Astrocyte (in vitro differentiated cells and primary cell): ENCODE results near the gene RMI2. TPM values are rescaled to one million over a fixed set of nuclear protein-coding genes. Genes with fewer than 3 reads are reported as not detected.

Experiments used
- DNase-seq: peaks from one replicate; pipeline ENCODE4 v3.0.0-alpha.2; 2010; ENCODE audit warnings: low read depth
- FAIRE-seq: peaks from 2 replicates; lab custom pipeline; 2011; peaks lifted over from hg19 to GRCh38; lab: Jason Lieb, UNC
- H2AFZ ChIP-seq: 2 replicates; pipeline ENCODE4 v1.6.0; 2012; ENCODE audit warnings: low read depth, low read length, inconsistent platforms
- H3K27ac ChIP-seq: 2 replicates; pipeline ENCODE4 v1.5.1; 2011; ENCODE audit warnings: low read depth, low read length, inconsistent platforms
- H3K27me3 ChIP-seq: 2 replicates; pipeline ENCODE4 v1.6.0; 2011; ENCODE audit warnings: low read length, inconsistent platforms; ENCODE audit not compliant: insufficient read depth
- H3K36me3 ChIP-seq: 2 replicates; pipeline ENCODE4 v1.5.1; 2011; ENCODE audit warnings: low read length, inconsistent platforms; ENCODE audit not compliant: insufficient read depth
- H3K4me1 ChIP-seq: 2 replicates; pipeline ENCODE4 v1.5.1; 2011; ENCODE audit warnings: low read length, inconsistent platforms; ENCODE audit not compliant: insufficient read depth
- H3K4me2 ChIP-seq: 2 replicates; pipeline ENCODE4 v1.6.0; 2012; ENCODE audit warnings: low read length, inconsistent platforms
- H3K4me3 ChIP-seq: 2 replicates; pipeline ENCODE4 v1.5.1; 2011; ENCODE audit warnings: low read depth, mild to moderate bottlenecking, low read length, inconsistent platforms; ENCODE audit not compliant: insufficient read depth
- H3K79me2 ChIP-seq: 2 replicates; pipeline ENCODE4 v1.6.0; 2012; ENCODE audit warnings: mild to moderate bottlenecking, low read length, inconsistent platforms; ENCODE audit not compliant: insufficient read depth
- H3K9ac ChIP-seq: 2 replicates; pipeline ENCODE4 v1.6.0; 2012; ENCODE audit warnings: mild to moderate bottlenecking, low read length, inconsistent platforms
- H3K9me3 ChIP-seq: 2 replicates; pipeline ENCODE4 v1.5.1; 2012; ENCODE audit warnings: low read depth, mild to moderate bottlenecking, low read length, inconsistent platforms; ENCODE audit not compliant: insufficient read depth
- H4K20me1 ChIP-seq: 2 replicates; pipeline ENCODE4 v1.6.0; 2012; ENCODE audit warnings: low read length, inconsistent platforms; ENCODE audit not compliant: insufficient read depth
- H3K27ac Mint-ChIP-seq: one replicate; pipeline ENCODE4 v1.8.0; 2021; ENCODE audit warnings: mild to moderate bottlenecking, mixed read lengths; ENCODE audit not compliant: unreplicated experiment
- H3K27me3 Mint-ChIP-seq: one replicate; pipeline ENCODE4 v1.8.0; 2021; ENCODE audit warnings: low read depth, mixed read lengths; ENCODE audit not compliant: unreplicated experiment
- H3K36me3 Mint-ChIP-seq: one replicate; pipeline ENCODE4 v1.8.0; 2021; ENCODE audit warnings: low read depth, mixed read lengths; ENCODE audit not compliant: unreplicated experiment
- H3K4me1 Mint-ChIP-seq: one replicate; pipeline ENCODE4 v1.8.0; 2021; ENCODE audit warnings: low read depth, mixed read lengths; ENCODE audit not compliant: unreplicated experiment
- H3K4me3 Mint-ChIP-seq: one replicate; pipeline ENCODE4 v1.8.0; 2021; ENCODE audit warnings: mild to moderate bottlenecking, moderate library complexity, mixed read lengths; ENCODE audit not compliant: unreplicated experiment
- H3K9me3 Mint-ChIP-seq: one replicate; pipeline ENCODE4 v1.8.0; 2021; ENCODE audit warnings: mild to moderate bottlenecking, mixed read lengths; ENCODE audit not compliant: unreplicated experiment
- CTCF ChIP-seq: IDR thresholded peaks from 2 replicates; pipeline ENCODE4 v1.5.1; 2011; ENCODE audit warnings: low read depth, mild to moderate bottlenecking, inconsistent platforms, low read length, moderate library complexity; ENCODE audit not compliant: insufficient read depth
- EZH2 ChIP-seq: IDR thresholded peaks from 2 replicates; pipeline ENCODE4 v1.6.1; 2012; ENCODE audit warnings: mild to moderate bottlenecking, low read length, inconsistent platforms; ENCODE audit not compliant: insufficient read depth
- total RNA-seq: library from RNA; stranded (reverse); gene quantifications from 2 replicates; pipeline ENCODE4 v1.2.1, GENCODE V29; 2021

Gene RMI2
- total RNA-seq, 1 donor from 2014 or later, result 7.8 TPM

GRCh38 chr16:11384184-11384955, 39.1 kb downstream of the RMI2 start:
- DNase-seq, result no peak
- Histone ChIP-seq H3K27me3 (peaks cover 3% of the 10 kb centered on the region), H3K79me2 (no peaks in the 10 kb centered on the region), H3K36me3 (no peaks in the 10 kb centered on the region), H3K4me1 (no peaks in the 10 kb centered on the region), H2AFZ (no peak overlapping the region), H3K4me3 (no peak overlapping the region), H3K4me2 (no peak overlapping the region), H3K27ac (no peak overlapping the region), H3K9ac (no peak overlapping the region), H3K9me3 (no peaks in the 10 kb centered on the region), H4K20me1 (no peaks in the 10 kb centered on the region)
- Mint-ChIP-seq H3K9me3 (peaks cover 4% of the 10 kb centered on the region), H3K36me3 (no peaks in the 10 kb centered on the region), H3K27me3 (peaks cover 44% of the 10 kb centered on the region), H3K4me1 (no peaks in the 10 kb centered on the region), H3K4me3 (no peak overlapping the region), H3K27ac (no peak overlapping the region)
- TF ChIP-seq EZH2 (no peak), CTCF (no peak)
- FAIRE-seq, result no peak

- Histone ChIP-seq H3K9ac (no peak overlapping the region), H3K27me3 (peaks cover 3% of the 10 kb centered on the region), H3K27ac (no peak overlapping the region), H3K36me3 (no peaks in the 10 kb centered on the region), H3K79me2 (no peaks in the 10 kb centered on the region), H4K20me1 (no peaks in the 10 kb centered on the region), H3K4me3 (no peak overlapping the region), H3K4me1 (no peaks in the 10 kb centered on the region), H3K9me3 (no peaks in the 10 kb centered on the region), H2AFZ (no peak overlapping the region), H3K4me2 (no peak overlapping the region)
- Mint-ChIP-seq H3K27ac (no peak overlapping the region), H3K4me3 (no peak overlapping the region), H3K36me3 (no peaks in the 10 kb centered on the region), H3K9me3 (peaks cover 4% of the 10 kb centered on the region), H3K27me3 (peaks cover 44% of the 10 kb centered on the region), H3K4me1 (no peaks in the 10 kb centered on the region)
- TF ChIP-seq CTCF, result no peak
- TF ChIP-seq EZH2, result no peak
- no peak for DNase-seq
- FAIRE-seq, result no peak
Observed at GRCh38 chr16:11384956-11385586, 39.8 kb downstream of the RMI2 start.
